Stimulated activated CD8-positive, alpha-beta memory T cell treated with anti-CD3 and anti-CD28 coated beads, Interleukin-4, amount 100 ng/mL, for 24 hours (primary cell): ENCODE results near the gene DSC3.

Experiments
- DNase-seq: peaks from one replicate; pipeline ENCODE4 v3.0.0-alpha.2; 2020; ENCODE audit warnings: low read depth

Gene DSC3

GRCh38 chr18:30971338-30971956 lies 71.1 kb downstream of the DSC3 start:
- DNase-seq, result no peak

GRCh38 chr18:30970196-30970816 lies 72.2 kb downstream of the DSC3 start:
- DNase-seq, result no peak

DNA sequence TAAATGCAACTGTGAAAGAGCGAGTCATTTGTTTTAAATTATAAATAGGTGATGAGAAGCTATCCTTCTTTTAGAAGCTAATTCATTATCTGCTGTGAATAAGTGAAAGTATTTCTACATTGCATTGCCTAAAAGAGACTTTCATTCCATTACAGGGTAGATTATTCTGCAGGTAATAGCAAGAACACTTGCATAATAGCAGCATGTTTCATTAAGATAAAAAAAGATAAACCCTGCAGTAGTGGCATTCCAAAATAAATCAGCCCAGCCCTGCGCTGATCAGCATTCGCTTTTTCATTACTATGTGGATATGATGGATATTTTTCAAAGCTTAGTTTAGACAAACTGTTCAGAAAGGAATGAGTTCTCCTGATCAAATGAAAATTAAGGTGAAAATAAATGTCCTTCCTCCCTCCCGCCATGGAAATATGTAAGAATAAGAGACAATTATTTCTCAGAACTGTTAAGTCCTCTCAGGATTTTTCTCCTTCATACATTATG lies 72.8 kb downstream of the DSC3 start:
- DNase-seq, result no peak

GRCh38 chr18:30967701-30968100 lies 74.8 kb downstream of the DSC3 start:
- DNase-seq, result no peak

DNA sequence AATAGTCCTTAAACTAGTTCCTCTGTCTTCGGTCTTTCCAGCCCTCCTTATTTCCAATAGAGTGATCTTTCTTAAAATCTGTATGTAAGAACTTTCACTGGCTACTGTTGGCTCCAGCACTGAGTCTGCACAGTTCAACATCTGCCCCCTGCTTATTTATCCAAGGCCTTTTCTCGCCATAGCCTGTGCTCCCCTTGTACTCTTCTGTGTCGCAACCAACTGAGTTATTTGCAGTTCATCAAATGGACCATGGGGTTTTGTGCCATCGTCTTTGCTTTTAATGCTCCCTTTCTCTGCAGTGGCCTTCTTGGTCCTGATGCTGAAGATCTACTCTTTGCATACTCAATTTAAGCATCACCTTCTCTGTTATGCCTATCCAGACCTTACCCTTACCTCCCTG lies 77.3 kb downstream of the DSC3 start:
- DNase-seq, result no peak

DNA sequence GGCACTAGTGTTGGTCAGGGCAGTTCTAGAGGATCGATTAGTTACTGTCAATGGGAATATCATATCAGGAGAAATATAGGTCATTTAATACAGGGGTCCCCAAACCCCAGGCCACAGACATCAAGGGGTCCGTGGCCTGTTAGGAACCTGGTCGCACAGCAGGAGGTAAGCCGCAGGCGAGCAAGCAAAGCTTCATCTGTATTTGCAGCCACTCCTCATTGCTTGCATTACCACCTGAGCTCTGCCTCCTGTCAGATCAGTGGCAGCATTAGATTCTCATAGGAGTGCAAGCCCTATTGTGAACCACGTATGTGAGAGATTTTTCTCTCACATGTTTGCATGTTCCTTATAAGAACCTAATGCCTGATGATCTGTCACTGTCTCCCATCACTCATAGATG lies 81.9 kb downstream of the DSC3 start:
- DNase-seq, result no peak

GRCh38 chr18:30957066-30957465 lies 85.5 kb downstream of the DSC3 start:
- DNase-seq, result no peak

- DNase-seq, result no peak
Observed at GRCh38 chr18:30954262-30954661, 88.3 kb downstream of the DSC3 start.

GRCh38 chr18:30945761-30946160 lies 96.8 kb downstream of the DSC3 start:
- no peak for DNase-seq

DNA sequence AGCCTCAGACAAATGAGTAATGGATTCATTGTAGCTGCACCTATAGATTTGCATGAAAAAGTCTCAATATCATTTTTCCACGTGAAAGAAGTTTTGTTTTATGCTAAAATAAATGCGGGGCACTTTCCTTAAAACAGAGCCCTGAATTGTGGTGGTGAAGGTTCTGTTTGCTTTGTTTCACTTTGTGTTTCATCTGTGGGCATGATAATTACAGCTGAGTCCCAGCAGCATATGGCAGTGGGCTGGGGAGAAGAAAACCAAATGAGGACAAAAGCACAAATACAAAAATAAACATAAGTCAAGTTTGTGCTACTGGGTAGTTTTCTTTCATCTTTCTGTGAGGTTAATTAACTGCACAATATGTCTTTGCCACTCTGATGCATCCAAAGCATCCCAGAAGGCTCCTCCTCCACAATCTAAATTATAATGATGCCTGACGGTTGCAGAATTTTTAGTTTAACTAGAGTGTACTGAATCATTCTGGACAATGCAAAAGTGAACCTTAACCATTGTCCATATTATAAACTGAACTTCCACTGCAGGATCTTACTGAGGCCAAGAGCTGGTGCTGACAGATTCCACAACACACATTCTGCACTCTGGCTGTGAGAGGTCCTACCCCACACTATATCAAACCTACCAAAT lies 97.6 kb downstream of the DSC3 start:
- DNase-seq, result no peak

DNA sequence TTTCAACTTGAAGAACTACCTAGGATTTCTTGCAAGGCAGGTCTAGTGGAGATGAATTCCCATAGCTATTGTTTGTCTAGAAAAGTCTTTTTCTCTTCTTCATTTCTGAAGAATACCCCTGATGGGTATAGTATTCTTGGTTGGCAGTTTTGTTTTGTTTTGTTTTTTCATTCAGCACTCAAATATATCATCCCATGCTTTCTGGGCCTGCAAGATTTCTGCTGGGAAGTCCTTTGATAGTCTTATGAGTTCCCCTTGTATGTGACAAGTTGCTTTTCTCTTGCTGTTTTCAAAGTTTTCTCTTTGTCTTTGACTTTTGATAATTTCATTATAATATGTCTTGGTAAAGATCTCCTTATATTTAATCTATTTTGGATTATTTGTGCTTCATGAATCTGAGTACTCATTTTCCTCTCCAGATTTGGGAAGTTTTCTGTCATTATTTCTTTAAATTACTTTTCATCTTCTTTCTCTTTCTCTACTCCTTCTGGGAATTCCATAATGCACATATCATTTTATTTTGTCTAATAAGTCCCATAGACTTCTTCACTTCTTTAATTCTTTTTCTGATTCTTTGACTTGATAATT lies 101.5 kb downstream of the DSC3 start:
- no peak for DNase-seq
